ENCODE data around the gene SHROOM3.
"Not testable (repeated sequence)": the region's sequence is repeated elsewhere in the genome, so short reads cannot be mapped to it uniquely, and the experiment has no call there.

Gene SHROOM3

GRCh38 chr4:76697129-76697803 lies 262.2 kb downstream of the SHROOM3 start:
- no peak for DNase-seq (ENCODE audit: low read depth)

- DNase-seq (ENCODE audit: low read depth): no peak
Measured at GRCh38 chr4:76698141-76698540, 263.1 kb downstream of the SHROOM3 start.

DNA sequence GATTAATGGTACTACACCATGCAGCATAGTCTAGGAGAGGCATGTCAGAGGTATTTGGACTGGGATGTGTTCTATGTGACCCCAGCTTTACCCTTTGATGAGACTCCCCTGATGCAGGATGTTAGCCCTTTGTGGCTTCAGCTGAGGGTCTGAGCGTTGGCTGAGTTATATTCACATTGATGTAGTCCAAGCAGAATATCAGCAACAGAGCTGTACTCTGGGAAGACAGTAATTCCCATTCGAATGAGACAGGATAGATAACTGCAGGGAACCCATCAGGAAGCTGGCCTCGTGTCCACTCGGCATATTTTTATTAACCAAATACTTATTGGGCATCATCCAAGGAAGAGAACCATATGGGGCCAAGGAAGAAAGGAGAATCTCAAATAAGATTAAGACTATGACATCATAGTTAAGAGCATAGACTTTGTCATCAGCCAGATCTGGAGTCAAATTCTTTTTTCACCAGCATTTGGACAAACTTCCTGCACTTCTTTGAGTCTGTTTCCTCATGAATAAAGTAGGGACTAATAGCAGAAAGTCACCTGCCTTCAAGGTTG lies 264.8 kb downstream of the SHROOM3 start:
- DNase-seq (ENCODE audit: low read depth): no peak

- no peak for DNase-seq (ENCODE audit: low read depth)
Measured at GRCh38 chr4:76702440-76703122, 267.6 kb downstream of the SHROOM3 start.

GRCh38 chr4:76703123-76703490 lies 268.1 kb downstream of the SHROOM3 start:
- DNase-seq (ENCODE audit: low read depth): no peak

- no peak for DNase-seq (ENCODE audit: low read depth)
Measured at GRCh38 chr4:76703676-76704075, 268.6 kb downstream of the SHROOM3 start.

- DNase-seq (ENCODE audit: low read depth): no peak
Measured at GRCh38 chr4:76704133-76704881, 269.3 kb downstream of the SHROOM3 start.

- no peak for DNase-seq (ENCODE audit: low read depth)
Measured at GRCh38 chr4:76705472-76705871, 270.4 kb downstream of the SHROOM3 start.

DNA sequence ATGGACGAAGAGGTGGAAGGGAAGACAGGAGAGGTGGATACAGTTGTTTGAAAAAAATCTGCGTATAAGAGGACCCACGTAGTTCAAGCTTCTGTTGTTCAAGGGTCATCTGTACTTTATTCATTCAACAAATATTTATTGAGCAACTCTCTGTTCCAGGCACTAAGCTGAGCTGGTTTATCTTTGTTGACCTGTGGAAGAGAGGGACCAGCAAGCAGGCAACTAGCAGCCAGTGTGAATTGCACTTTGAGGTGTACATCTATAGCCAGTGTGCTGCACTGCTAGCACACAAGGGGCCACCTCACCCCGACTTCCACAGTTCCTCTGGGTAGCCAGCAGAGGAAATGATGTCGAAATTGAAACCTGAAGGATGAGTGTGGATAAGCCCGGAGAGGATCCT lies 271.6 kb downstream of the SHROOM3 start:
- DNase-seq (ENCODE audit: low read depth): no peak

DNA sequence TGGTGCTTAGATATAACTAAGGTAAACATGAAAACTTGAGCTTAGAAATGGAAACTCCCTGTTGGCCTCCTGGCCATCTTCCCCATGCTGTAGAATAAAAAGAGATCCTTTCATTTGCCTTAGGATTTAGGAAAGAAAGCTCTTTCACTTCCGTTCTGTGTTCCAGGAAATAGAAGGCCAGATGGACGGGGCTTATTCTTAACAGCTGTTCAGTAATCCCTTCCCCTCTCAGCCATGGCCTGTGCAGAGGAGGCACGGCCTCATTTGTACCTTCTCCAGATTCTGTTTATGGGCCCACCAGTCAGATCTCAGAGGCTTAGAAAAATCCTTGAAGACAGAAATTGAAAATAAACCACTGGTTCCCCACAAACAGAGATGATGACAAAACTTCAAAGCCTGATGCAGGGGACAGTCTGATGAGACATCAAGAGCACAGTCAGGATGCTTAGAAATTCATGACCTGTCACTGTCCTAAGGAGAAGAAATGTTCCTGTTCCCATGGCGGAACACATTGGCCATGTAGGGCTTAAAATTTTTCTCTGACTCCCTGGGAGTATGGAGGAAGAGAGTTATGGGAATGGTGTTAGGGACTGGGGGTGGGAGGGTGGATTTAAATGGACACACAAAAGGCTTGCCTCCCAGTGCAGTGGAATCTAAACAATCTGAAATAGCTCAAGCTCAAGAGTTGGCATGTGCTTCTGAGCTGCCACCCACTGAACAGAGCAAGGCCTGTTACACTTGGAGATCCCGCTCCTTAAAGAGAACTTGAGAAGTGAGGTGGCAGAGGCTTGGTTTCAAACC lies 274.1 kb downstream of the SHROOM3 start:
- no peak for DNase-seq (ENCODE audit: low read depth)

DNA sequence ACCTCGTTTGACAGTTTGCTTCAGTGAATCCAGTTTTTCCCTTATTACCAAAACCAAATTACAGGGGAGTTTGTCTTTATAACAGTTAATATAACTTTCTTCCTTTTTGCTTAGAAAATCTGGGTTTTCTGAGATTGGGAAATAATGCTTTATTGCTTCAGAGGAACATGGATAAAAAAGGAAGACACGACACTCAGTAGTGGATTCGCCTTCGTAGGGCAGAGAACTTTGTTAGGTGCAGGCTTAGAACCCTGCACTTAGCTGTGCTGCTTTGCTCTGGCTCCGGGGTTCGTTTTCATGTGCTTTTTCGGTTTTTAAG lies 274.7 kb downstream of the SHROOM3 start:
- DNase-seq (ENCODE audit: low read depth): no peak

- no peak for DNase-seq (ENCODE audit: low read depth)
Measured at GRCh38 chr4:76712564-76712963, 277.5 kb downstream of the SHROOM3 start.

DNA sequence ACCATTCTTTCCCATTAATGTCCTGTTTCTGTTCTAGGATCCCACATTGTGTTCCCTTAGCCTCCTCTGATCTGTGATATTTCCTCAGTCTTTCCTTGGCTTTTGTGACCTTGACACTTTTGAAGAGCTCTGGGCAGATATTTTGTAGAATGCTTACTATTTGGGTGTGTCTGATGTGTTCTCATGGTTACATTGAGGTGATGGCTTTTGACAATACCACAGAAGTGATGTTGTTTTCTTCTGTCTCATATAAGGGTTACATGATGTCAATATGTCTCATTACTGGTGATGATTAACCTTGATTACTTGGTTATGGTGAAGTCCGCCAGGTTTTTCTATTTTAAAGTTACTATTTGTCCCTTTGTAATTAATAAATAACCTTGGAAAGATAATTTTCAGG lies 279.2 kb downstream of the SHROOM3 start:
- no peak for DNase-seq (ENCODE audit: low read depth)

- DNase-seq (ENCODE audit: low read depth): no peak
Measured at GRCh38 chr4:76716020-76716419, 281.0 kb downstream of the SHROOM3 start.

- DNase-seq (ENCODE audit: low read depth): no peak
Measured at GRCh38 chr4:76716658-76717057, 281.6 kb downstream of the SHROOM3 start.

DNA sequence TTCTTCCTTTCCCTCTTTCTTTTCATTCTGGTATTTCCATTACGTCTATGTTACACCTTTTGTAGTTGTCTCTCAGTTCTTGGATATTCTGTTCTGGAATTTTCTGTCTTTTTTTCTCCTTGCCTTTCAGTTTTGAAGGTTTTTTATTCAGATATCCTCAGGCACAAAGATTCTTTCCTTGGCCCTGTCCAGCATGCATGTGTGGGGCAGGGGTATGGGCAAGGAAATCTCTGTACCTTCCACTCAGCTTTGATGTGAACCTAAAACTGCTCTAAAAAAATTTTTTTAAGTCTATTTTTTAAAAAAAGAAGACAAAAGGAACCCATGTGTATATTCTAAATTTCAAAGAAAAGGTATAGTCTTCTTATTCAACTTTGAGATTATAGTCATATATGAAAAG lies 282.4 kb downstream of the SHROOM3 start:
- DNase-seq (ENCODE audit: low read depth): no peak

GRCh38 chr4:76718021-76718420 lies 283.0 kb downstream of the SHROOM3 start:
- DNase-seq (ENCODE audit: low read depth): no peak

- DNase-seq (ENCODE audit: low read depth): no peak
Measured at GRCh38 chr4:76718831-76719230, 283.8 kb downstream of the SHROOM3 start.

- DNase-seq (ENCODE audit: low read depth): no peak
Measured at GRCh38 chr4:76720121-76720520, 285.1 kb downstream of the SHROOM3 start.

GRCh38 chr4:76722146-76722545 lies 287.1 kb downstream of the SHROOM3 start:
- DNase-seq (ENCODE audit: low read depth): not testable (repeated sequence)

GRCh38 chr4:76722838-76723237 lies 287.8 kb downstream of the SHROOM3 start:
- DNase-seq (ENCODE audit: low read depth): no peak

DNA sequence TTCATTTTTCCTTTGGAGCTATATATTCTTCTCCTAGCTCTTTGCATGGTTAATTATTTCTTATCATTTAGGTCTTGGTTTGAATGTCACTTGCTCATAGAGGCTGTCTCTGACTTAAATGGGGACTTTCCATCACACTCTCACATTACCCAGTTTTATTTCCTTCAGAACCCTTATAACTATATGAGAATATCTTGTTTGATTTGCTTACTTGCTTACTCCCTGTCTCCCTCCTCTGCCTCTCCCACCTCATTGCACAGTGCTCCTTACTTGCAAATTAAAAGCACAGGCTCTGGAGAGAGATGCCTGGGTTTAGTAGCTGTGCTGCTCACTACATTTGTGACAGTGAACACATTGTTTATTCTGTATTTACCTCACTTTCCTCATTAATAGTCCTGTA lies 288.3 kb downstream of the SHROOM3 start:
- DNase-seq (ENCODE audit: low read depth): no peak
